Measurements from ENCODE around the gene MATN4.

MATN4 gene

DNA sequence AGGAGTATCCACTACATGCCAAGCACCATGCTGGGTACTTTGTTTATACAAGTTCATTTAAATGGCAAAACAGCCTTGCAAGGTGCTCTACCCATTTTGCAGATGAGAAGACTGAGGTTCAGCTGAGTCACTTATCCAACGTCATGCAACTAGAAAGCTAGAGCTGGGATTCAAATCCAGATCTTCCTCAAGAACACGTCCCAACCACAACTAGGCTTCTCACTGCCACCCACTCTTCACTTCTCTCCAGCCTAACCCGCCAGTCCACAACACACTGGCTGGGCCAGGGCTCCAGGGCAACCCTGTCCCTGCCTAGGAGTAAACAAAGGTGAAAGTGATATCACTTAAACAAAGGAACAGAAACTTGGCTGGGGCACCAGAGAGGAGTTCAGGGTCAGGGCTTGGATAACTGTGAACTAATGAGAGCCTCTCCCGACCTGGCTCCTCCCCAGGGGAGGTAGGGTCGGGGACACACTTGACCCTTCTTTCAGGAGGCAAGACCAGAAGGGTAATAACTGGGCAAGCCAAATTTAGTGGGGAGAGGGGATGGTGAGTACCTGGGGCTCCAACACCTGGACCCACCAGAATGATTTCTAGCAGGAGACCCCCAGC lies 32.2 kb upstream of the MATN4 start:
- no peak for DNase-seq

GRCh38 chr20:45339799-45340198 lies 31.7 kb upstream of the MATN4 start:
- no peak for DNase-seq

- no peak for DNase-seq
Measured at GRCh38 chr20:45339084-45339483, 31.0 kb upstream of the MATN4 start.

DNA sequence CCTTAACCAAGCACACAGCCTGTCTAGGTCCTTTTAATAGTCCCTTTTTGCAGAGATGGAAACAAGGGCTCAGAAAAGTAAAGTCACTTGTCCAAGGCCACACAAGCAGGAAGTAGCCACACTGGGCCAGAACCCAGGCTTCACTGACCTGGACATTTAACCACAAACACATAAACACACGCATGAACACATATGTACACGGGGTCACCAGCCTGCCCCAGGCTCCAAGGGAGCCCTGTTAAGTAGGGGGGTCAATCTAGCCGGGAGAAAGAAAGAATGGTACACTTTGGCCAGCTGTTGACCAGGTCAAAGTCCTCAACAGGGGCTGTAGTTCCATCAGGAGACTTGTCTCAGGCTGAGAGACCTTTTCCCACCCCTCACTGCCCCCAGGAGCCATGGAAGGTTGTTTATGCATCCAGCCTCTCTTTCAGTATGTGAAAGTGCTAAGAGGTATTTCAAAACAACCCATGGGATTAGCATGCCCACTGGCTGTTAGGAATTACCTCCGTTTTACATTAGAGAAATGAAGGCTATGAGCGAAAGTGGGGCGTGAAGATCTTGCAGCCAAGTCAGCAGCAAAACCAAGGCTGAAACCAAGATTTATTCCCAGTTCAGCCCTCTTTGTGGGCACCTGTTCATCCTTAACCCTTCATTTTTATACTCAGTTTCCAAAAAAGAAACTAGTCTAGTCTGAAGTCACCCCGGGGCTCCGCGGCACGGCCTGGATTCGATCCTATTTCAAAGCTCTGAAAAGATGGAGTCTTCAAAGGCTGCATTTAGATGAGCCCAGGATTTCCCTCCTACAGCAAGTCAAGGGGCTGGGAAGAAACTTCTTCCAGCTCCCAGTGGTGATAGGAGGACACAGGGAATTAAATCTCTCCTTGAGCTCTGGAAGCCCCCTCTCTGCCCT lies 30.3 kb upstream of the MATN4 start:
- no peak for DNase-seq

DNA sequence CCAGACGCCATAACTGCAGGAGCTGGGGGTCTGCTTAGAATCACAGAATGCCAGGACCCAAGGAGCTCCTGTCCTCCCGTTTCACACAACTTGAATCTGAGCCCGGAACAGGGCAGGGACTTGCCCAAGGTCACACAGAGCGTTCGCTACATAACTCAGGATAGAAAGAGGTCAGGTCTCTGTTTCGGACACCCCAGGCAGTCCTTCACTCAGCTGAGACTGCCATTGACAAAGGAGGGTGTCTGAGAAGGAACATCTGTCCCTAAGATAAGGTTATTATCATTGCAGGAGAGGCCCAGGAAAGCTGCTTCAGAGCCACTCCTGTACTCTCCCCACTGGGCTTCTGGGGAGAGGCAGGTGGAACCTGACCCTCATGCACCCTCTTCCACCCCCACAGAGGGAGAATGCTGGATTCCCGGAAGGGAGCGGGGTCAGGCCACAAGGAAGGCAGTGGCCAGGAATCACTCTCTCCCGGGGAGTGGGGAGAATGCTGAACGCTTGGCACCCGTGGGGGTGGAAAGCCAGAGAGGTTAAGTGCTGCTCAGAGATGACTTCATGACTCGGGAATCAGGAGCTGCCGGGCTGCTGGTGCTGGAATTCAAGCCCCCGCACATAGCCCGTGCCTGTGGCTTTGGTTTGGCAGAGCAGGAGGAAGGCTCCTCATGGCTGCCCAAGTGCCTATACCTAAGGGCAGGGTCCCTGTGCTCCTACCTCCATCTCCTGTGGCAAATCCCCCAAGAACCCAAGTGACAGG lies 29.4 kb upstream of the MATN4 start:
- DNase-seq, result no peak

GRCh38 chr20:45336530-45337366 lies 28.6 kb upstream of the MATN4 start:
- no peak for DNase-seq

DNA sequence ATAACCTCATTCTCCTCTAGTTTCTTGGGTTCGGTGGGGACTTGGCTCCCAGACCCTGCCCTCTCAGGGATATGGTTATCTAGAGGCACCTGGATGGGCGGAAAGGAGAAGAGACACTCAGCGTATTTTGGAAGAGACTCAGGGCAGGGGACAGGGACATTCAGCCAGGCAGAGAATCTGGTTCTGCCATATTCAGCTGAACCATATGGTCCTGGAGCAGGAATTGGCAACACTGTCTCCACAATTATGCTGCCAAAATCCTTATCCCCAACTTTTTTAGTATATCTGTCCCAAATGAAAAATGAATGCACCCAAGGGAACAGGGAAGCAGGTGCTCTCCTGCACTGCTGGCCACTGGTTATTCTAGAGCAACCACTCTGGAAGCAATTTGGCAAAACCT lies 22.4 kb upstream of the MATN4 start:
- DNase-seq, result no peak

- no peak for DNase-seq
Measured at GRCh38 chr20:45329497-45330319, 21.6 kb upstream of the MATN4 start.

DNA sequence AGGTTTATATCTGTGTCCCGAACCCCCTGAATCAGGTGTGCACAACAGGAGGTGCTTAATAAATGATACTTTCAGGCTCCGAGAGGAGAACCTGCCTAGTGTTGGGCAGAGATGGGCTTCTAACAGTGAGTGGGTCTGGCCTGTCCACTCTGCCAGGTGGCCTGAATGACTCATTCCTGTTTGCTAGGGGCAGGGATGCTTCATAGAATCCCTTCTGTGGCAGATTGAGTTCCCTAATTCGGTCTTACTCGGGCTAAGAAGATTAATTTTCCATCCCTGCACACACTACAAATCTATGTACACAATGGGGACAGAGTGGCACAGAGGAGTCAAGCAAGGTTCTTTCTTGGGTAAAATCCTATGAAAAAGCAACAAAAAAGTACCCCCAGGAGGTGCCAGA lies 20.4 kb upstream of the MATN4 start:
- no peak for DNase-seq

DNA sequence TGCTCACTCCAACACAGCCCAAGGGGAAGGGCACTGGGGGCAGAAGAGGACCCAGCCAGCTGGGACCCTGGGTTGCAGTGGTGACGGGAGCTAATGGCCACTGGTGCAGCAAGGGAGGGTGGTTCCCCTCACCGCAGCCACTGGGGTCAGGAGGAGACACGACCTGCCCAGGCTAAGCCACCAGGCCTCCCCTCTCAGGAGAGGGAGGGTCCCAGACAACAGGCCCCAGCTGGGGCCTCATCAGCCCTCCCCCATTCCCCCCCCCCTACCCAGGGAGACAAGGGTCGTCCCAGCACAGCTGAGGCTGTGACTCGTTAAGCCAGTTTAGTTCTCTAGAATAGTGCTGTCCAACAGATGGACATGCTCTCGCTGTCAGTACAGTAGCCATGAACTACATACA lies 17.3 kb upstream of the MATN4 start:
- DNase-seq, result no peak

DNA sequence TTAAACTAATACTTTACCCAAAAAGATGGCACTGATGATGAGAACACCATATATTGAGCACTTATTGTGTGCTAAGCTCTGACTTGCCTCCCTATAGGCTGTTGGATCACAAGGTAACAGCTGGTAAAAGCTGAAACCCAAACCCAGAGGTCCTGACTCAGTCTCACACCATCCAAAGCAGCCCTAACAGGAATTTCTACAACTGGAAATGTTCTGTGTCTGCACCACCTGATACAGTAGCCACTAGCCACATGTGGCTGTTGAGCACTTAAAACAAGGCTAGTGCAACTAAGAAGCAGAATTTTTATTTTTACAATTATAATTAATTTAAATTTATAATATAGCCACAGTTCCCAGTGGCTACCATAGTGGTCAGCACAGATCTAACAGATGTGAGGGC lies 15.6 kb upstream of the MATN4 start:
- no peak for DNase-seq

DNA sequence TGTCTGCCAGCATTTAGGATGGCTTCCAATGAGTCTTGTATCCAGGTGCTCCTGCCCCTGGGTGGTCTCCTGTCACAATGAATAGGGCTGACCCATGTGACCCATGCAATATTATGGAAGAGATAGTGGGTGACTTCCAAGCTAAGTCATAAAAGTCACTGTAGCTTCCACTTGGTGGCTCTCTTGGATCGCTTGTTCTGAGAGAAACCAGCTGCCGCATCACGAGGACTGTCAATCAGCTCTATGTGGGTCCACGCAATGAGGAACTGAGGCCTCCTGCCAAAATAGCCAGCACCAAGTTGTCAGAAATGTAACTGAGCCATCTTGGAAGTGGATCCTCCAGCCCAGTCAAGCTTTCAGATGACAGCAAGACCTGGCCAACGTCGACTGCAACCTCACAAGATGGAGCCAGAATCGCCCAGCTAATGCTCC lies 14.9 kb upstream of the MATN4 start:
- DNase-seq, result peak; percentile 62

- DNase-seq, result no peak
Measured at GRCh38 chr20:45320948-45321595, 13.0 kb upstream of the MATN4 start.

- no peak for DNase-seq
Measured at GRCh38 chr20:45318948-45319347, 10.8 kb upstream of the MATN4 start.

GRCh38 chr20:45318386-45318939 lies 10.4 kb upstream of the MATN4 start:
- no peak for DNase-seq

DNA sequence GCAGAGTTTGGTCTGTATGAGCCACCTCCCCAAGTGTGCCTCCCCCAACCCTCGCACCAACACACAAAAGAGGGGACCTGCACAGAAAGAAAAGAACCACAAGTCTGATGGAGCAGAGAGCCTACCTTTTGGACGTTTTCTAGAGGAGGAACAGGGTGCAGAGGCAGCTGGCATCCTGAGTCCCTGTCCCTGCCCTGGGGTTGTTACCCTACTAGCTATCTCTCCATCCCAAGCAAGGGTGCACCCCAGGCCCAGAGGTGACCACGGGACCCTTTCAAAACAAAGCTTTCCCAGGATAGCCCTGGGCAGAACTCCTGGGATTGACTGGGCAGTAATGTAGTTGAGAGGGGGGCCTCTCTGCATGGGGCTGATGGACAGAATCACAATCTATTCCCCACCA lies 9.7 kb upstream of the MATN4 start:
- DNase-seq, result no peak

DNA sequence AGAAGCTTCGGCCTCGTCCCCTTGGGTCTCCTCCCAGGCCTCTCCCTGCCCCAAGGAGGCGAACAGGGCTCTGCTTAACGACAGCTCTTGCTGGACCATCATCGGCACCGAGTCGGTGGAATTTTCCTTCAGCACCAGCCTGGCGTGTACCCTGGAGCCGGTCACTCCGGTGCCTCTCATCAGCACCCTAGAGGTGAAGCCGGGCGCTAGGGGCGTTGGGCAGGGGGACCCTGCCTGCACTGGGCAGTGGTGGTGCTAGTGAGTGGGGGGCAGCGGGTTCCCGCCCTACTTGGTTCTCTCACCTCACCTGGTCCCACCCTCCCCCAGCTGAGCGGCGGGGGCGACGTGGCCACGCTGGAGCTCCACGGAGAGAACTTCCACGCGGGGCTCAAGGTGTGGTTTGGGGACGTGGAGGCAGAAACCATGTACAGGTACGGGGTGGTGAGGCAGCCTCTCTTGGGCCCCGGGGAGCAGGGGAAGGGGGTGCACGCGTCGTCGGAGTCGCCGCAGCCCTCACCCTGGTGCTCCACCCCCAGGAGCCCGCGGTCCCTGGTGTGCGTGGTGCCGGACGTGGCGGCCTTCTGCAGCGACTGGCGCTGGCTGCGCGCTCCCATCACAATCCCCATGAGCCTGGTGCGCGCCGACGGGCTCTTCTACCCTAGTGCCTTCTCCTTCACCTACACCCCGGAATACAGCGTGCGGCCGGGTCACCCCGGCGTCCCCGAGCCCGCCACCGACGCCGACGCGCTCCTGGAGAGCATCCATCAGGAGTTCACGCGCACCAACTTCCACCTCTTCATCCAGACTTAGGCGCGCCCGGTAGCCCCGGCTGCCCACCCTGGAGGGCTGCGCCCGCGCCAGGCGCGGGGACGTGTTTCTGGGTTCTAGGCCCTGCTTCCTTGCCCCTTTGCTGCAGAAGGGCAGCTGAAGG lies 8.3 kb upstream of the MATN4 start:
- DNase-seq, result no peak

DNA sequence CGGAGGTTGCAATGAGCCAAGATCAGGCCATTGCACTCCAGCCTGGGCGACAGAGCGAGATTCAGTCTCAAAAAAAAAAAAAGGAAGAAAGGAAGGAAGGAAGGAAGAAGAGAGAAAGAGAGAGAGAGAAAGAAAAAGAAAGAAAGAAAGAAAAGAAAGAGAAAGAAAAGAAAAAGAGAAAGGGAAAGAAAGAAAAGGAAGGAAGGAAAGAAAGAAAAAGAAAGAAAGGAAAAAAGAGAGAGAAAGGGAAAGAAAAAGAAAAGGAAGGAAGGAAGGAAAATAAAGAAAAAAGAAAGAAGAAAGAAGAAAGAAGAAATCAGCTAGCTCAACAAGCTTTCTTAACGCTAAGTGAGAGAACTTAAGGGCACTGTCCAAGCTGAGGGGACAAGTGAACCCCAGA lies 7.6 kb upstream of the MATN4 start:
- no peak for DNase-seq

DNA sequence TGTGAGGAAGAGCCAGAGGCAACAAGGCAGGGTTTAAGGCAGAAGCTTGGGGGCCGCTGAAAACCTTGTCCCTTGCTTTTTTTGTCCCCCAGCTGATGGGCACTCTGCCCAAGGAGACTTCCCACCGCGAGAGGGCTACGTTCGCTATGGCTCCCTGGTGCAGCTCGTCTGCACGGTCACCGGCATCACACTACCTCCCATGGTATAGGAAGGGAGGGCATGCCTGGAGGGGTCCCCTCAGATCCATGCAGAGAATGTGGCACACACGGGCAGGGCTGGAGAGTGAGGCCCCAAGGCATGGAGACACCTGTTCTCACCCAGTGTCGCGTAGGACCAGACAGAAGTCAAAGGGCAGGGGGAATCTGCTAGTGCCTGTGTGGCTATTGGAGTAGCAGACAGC lies 5.8 kb upstream of the MATN4 start:
- DNase-seq, result no peak

Data from GDM1 (cell line).